ENCODE results near the gene HELB. TPM values are rescaled to one million over a fixed set of nuclear protein-coding genes. Genes with fewer than 3 reads are reported as not detected.
A peak's percentile ranks its signal among the peaks of the same experiment; 100 is the strongest.

The HELB gene
- total RNA-seq, 1 experiment from 2014 or later, result 4.1 TPM

GRCh38 chr12:66351301-66351700, 49.0 kb downstream of the HELB start:
- no peaks in the 10 kb centered on the region for H3K9me3 ChIP-seq (ENCODE audit: low read depth, low read length, poor library complexity, severe bottlenecking)
- H3K27me3 ChIP-seq (replicated peaks; ENCODE audit: insufficient read depth, low read depth, low read length, poor library complexity), result no peaks in the 10 kb centered on the region
- no peak overlapping the region for H3K27ac ChIP-seq (ENCODE audit: low read depth, low read length, poor library complexity, severe bottlenecking)
- intact Hi-C loops (cut with micrococcal nuclease; ENCODE audit: unreplicated experiment), result loop anchor here (5.0 kb wide), 1 partner anchor 341 kb away; no protein-coding TSS in a partner anchor
- CTCF ChIA-PET, result no interaction called here
- no TSS peak for BruUV-seq (replicated peaks)
- H3K4me3 ChIP-seq (ENCODE audit: low read depth, low read length, poor library complexity, severe bottlenecking), result no peak overlapping the region
- POLR2A ChIA-PET (ENCODE audit: low non-redundant PET), result no interaction called here
- DNase-seq (ENCODE audit: low spot score), result no peak
- H3K36me3 ChIP-seq (ENCODE audit: insufficient read depth, low read length, poor library complexity, severe bottlenecking), result no peaks in the 10 kb centered on the region
- H3K4me1 ChIP-seq (ENCODE audit: insufficient read depth, low read length, poor library complexity, severe bottlenecking), result peaks cover 3% of the 10 kb centered on the region
- TF ChIP-seq CTCF (conservative IDR thresholded peaks at IDR 0.05; ENCODE audit: low read depth, low read length), result no peak
- no peak for TF ChIP-seq EZH2 (IDR thresholded peaks at IDR 0.05; ENCODE audit: borderline replicate concordance, low read depth, low read length, poor library complexity, severe bottlenecking)

GRCh38 chr12:66352197-66352596, 49.9 kb downstream of the HELB start:
- H3K4me1 ChIP-seq (ENCODE audit: insufficient read depth, low read length, poor library complexity, severe bottlenecking), result peaks cover 3% of the 10 kb centered on the region
- ChIA-PET CTCF (interaction anchor here (0.5 to 1.1 kb wide), 4 partner anchors 136 to 1468 kb away, joined by 3 to 6 read pairs (median 3); no protein-coding TSS in a partner anchor), POLR2A (ENCODE audit: low non-redundant PET) (no interaction called here)
- intact Hi-C loops (cut with micrococcal nuclease; ENCODE audit: unreplicated experiment), result loop anchor here (2.0 to 5.0 kb wide), 2 partner anchors 57 to 340 kb away; no protein-coding TSS in a partner anchor
- BruUV-seq (replicated peaks), result no TSS peak
- no peak overlapping the region for H3K4me3 ChIP-seq (ENCODE audit: low read depth, low read length, poor library complexity, severe bottlenecking)
- H3K36me3 ChIP-seq (ENCODE audit: insufficient read depth, low read length, poor library complexity, severe bottlenecking), result no peaks in the 10 kb centered on the region
- DNase-seq (ENCODE audit: low spot score), result peak; percentile 34
- H3K27ac ChIP-seq (ENCODE audit: low read depth, low read length, poor library complexity, severe bottlenecking), result no peak overlapping the region
- no peaks in the 10 kb centered on the region for H3K9me3 ChIP-seq (ENCODE audit: low read depth, low read length, poor library complexity, severe bottlenecking)
- H3K27me3 ChIP-seq (replicated peaks; ENCODE audit: insufficient read depth, low read depth, low read length, poor library complexity), result no peaks in the 10 kb centered on the region
- peak; percentile 48 for TF ChIP-seq CTCF (conservative IDR thresholded peaks at IDR 0.05; ENCODE audit: low read depth, low read length)
- no peak for TF ChIP-seq EZH2 (IDR thresholded peaks at IDR 0.05; ENCODE audit: borderline replicate concordance, low read depth, low read length, poor library complexity, severe bottlenecking)

- Histone ChIP-seq H3K27ac (ENCODE audit: low read depth, low read length, poor library complexity, severe bottlenecking) (no peak overlapping the region), H3K4me3 (ENCODE audit: low read depth, low read length, poor library complexity, severe bottlenecking) (no peak overlapping the region), H3K27me3 (replicated peaks; ENCODE audit: insufficient read depth, low read depth, low read length, poor library complexity) (no peaks in the 10 kb centered on the region), H3K4me1 (ENCODE audit: insufficient read depth, low read length, poor library complexity, severe bottlenecking) (peaks cover 3% of the 10 kb centered on the region), H3K9me3 (ENCODE audit: low read depth, low read length, poor library complexity, severe bottlenecking) (no peaks in the 10 kb centered on the region), H3K36me3 (ENCODE audit: insufficient read depth, low read length, poor library complexity, severe bottlenecking) (no peaks in the 10 kb centered on the region)
- no peak for DNase-seq (ENCODE audit: low spot score)
- no peak for TF ChIP-seq CTCF (conservative IDR thresholded peaks at IDR 0.05; ENCODE audit: low read depth, low read length)
- TF ChIP-seq EZH2 (IDR thresholded peaks at IDR 0.05; ENCODE audit: borderline replicate concordance, low read depth, low read length, poor library complexity, severe bottlenecking), result no peak
- no TSS peak for BruUV-seq (replicated peaks)
- POLR2A ChIA-PET (ENCODE audit: low non-redundant PET), result no interaction called here
- intact Hi-C loops (cut with micrococcal nuclease; ENCODE audit: unreplicated experiment), result loop anchor here (2.0 to 5.0 kb wide), 2 partner anchors 56 to 339 kb away; no protein-coding TSS in a partner anchor
- CTCF ChIA-PET, result interaction anchor here (1.1 kb wide), 1 partner anchor 342 kb away, joined by 3 read pairs; no protein-coding TSS in a partner anchor
Measured at GRCh38 chr12:66352899-66353298, 50.6 kb downstream of the HELB start.

All from A673 (cell line).